ENCODE data around the gene C8B. TPM values are rescaled to one million over a fixed set of nuclear protein-coding genes. Genes with fewer than 3 reads are reported as not detected.

Gene C8B
- total and polyA plus RNA-seq, 2 of the 13 experiments (the other 11 are each of a cell fraction or from before 2014, with no cell fraction given): 8.4 to 11.3 TPM

- no peak for TF ChIP-seq ZNF572 (CRISPR knock-in tag; IDR thresholded peaks at IDR 0.05)
- TF ChIP-seq RARA (CRISPR knock-in tag; IDR thresholded peaks at IDR 0.05): peak; percentile 79
- TF ChIP-seq ZNF3 (CRISPR knock-in tag; IDR thresholded peaks at IDR 0.05): no peak
- TF ChIP-seq ZMYM4 (CRISPR knock-in tag; IDR thresholded peaks at IDR 0.05): peak; percentile 63; the same call in 1 of the 2 replicates
- no peak for TF ChIP-seq ATF3 (CRISPR knock-in tag; IDR thresholded peaks at IDR 0.05)
- no peak for TF ChIP-seq SOX13 (IDR thresholded peaks at IDR 0.05)
- TF ChIP-seq SOX13 (CRISPR knock-in tag; conservative IDR thresholded peaks at IDR 0.05 in 1 of 2, IDR thresholded peaks at IDR 0.05 in 1 of 2): peak in 1 of 2 experiments; percentile 81; a peak in 2 of 4 replicates
- TF ChIP-seq JDP2 (CRISPR knock-in tag; IDR thresholded peaks at IDR 0.05; ENCODE audit: borderline replicate concordance): no peak; the same call in 1 of the 2 replicates
- TF ChIP-seq EEA1 (CRISPR knock-in tag; IDR thresholded peaks at IDR 0.05; ENCODE audit: borderline replicate concordance): no peak
- TF ChIP-seq ZNF512B (CRISPR knock-in tag; IDR thresholded peaks at IDR 0.05; ENCODE audit: borderline replicate concordance): no peak
- TF ChIP-seq ZNF556 (CRISPR knock-in tag; IDR thresholded peaks at IDR 0.05; ENCODE audit: borderline replicate concordance): peak; percentile 25; the same call in 1 of the 2 replicates
- TF ChIP-seq ZNF12 (CRISPR knock-in tag; IDR thresholded peaks at IDR 0.05): 0 out of 2 replicates have a peak, but pooled peaks have one; percentile 12
- TF ChIP-seq ZNF331 (CRISPR knock-in tag; IDR thresholded peaks at IDR 0.05): peak; percentile 77; the same call in 1 of the 2 replicates
- TF ChIP-seq GATA4 (IDR thresholded peaks at IDR 0.05; ENCODE audit: borderline replicate concordance, low read depth): no peak
- TF ChIP-seq FOXP1 (IDR thresholded peaks at IDR 0.05): no peak
- 0 out of 2 replicates have a peak, but pooled peaks have one; percentile 54 for TF ChIP-seq FOXP1 (CRISPR knock-in tag; IDR thresholded peaks at IDR 0.05)
- TF ChIP-seq DDIT3 (CRISPR knock-in tag; IDR thresholded peaks at IDR 0.05): 0 out of 2 replicates have a peak, but pooled peaks have one; percentile 22
- TF ChIP-seq RCOR2 (CRISPR knock-in tag; IDR thresholded peaks at IDR 0.05): peak; percentile 78; the same call in 1 of the 2 replicates
- peak; percentile 45; the same call in 1 of the 2 replicates for TF ChIP-seq YEATS2 (CRISPR knock-in tag; IDR thresholded peaks at IDR 0.05; ENCODE audit: borderline replicate concordance)
- no peak for TF ChIP-seq LBX2 (CRISPR knock-in tag; IDR thresholded peaks at IDR 0.05; ENCODE audit: borderline replicate concordance)
- peak; percentile 55; the same call in 1 of the 2 replicates for TF ChIP-seq ZNF501 (CRISPR knock-in tag; IDR thresholded peaks at IDR 0.05)
- TF ChIP-seq ZBTB46 (CRISPR knock-in tag; IDR thresholded peaks at IDR 0.05; ENCODE audit: borderline replicate concordance): no peak
- TF ChIP-seq FOXA1 (IDR thresholded peaks at IDR 0.05): peak; percentile 65; the same call in 1 of the 2 replicates
- peak; percentile 94 for TF ChIP-seq FOXA1 (CRISPR knock-in tag; IDR thresholded peaks at IDR 0.05)
- peak; percentile 77 for TF ChIP-seq ZMYM3 (CRISPR knock-in tag; IDR thresholded peaks at IDR 0.05)
- peak; percentile 76 for TF ChIP-seq NCOA2 (CRISPR knock-in tag; IDR thresholded peaks at IDR 0.05)
Observed at GRCh38 chr1:56965916-56966697, at the start of gene C8B (continued).

Data from HepG2 (cell line).